Large intestine (tissue), 3 donors: ENCODE results near the gene TBC1D22B. TPM values are rescaled to one million over a fixed set of nuclear protein-coding genes. Genes with fewer than 3 reads are reported as not detected.

ENCODE experiments used
- DNase-seq, 2 donors: peaks; one replicate each; pipeline versions ENCODE4 v3.0.0 to v3.0.0-alpha.2; 2013
- H3K27ac ChIP-seq: one replicate; pipeline ENCODE4 v1.5.1; 2013; ENCODE audit warnings: low read length
- H3K27me3 ChIP-seq: 2 replicates; pipeline ENCODE4 v1.6.1; 2013; ENCODE audit warnings: low read length; ENCODE audit not compliant: control insufficient read depth, insufficient read depth
- H3K36me3 ChIP-seq: 2 replicates; pipeline ENCODE4 v1.6.1; 2013; ENCODE audit warnings: low read length; ENCODE audit not compliant: control insufficient read depth, insufficient read depth
- H3K4me1 ChIP-seq: one replicate; pipeline ENCODE4 v1.6.1; 2013; ENCODE audit warnings: low read length; ENCODE audit not compliant: control insufficient read depth, insufficient read depth
- H3K4me3 ChIP-seq: one replicate; pipeline ENCODE4 v1.5.1; 2013; ENCODE audit warnings: low read length
- H3K9me3 ChIP-seq: one replicate; pipeline ENCODE4 v1.6.1; 2013; ENCODE audit warnings: mild to moderate bottlenecking, low read depth, low read length, moderate library complexity; ENCODE audit not compliant: control insufficient read depth
- WGBS: methylation state at CpG from one replicate; pipeline ENCODE4 v1.1.5; 2013; ENCODE audit warnings: low lambda C conversion rate; ENCODE audit not compliant: insufficient coverage; 5-methylcytosine and 5-hydroxymethylcytosine counted together
- polyA plus RNA-seq: library from polyadenylated mRNA; unstranded; fragments of 120-200 nt; gene quantifications from one replicate; pipeline ENCODE4 v1.2.1, GENCODE V29; 2013

The TBC1D22B gene
- polyA plus RNA-seq, 1 donor = 7.0 TPM

DNA sequence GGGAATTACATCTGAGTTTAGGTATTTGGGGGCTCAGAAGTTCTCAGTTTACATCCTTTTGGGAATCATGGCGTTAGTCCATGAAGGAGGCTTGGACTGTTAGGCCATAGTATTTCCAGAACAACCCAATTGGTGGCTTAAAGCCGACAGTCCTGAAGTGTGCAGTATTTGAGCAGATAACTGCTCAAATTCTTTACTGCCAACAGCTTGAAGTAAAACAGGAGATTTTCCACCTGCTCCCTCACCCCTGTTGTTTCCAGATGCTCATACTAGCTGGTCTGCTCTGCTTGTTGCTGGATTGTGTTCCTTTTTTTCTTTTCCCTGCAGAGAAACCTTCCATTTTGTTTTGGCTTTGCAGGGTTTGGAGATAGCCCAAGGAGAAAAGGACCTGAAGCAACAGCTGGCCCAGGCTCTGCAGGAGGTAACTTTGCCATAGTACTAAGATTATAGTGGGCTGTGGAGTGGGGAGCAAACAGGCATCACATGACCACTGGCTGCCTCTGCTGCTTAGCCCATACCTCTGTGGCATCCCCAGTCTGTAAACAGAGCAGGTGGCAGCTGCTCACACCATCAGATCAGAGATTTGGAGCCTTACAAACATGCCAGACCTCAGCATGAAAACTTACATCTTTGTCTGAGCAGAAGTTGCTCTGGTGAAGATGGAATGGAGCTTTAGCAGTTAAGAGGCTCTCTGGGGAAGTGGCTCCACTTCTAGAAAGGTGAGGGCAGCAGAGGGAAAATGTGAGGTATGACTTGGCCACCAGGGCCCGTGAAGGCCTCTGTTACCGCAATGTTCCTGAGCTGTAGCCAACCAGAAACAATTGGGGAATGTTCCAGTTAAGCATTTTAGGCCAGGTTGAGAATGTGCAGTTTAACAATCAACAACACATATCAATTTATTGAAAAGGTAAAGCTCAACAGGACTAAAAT, 113.8 kb downstream of the TBC1D22B start:
- Histone ChIP-seq H3K27ac (no peak overlapping the region), H3K4me1 (no peaks in the 10 kb centered on the region), H3K27me3 (no peaks in the 10 kb centered on the region), H3K4me3 (no peak overlapping the region), H3K9me3 (no peaks in the 10 kb centered on the region), H3K36me3 (peaks cover 53% of the 10 kb centered on the region)
- no peak for DNase-seq
- 79% methylated on average over 2 of the region's 4 CpGs for WGBS

DNA sequence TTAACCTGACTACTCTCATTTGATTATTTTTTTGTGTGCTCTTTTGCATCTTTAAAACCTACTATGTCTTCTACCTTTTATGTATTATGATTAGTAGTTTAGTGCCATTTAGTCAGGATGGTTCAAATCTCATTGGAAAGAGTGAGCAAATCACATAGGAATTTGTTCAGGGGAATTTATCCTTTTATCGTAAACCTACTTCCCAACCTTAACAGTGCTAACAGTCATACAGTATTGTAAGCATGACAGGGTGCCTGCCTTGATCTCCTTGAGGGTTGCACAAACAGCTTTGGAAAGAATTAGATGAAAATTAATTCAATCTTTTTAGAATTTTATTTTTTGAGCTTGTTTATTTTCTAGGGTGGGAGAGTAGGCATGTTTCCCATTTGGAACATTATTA, 114.5 kb downstream of the TBC1D22B start:
- Histone ChIP-seq H3K9me3 (no peaks in the 10 kb centered on the region), H3K27ac (no peak overlapping the region), H3K4me3 (no peak overlapping the region), H3K4me1 (no peaks in the 10 kb centered on the region), H3K27me3 (no peaks in the 10 kb centered on the region), H3K36me3 (peaks cover 59% of the 10 kb centered on the region)
- 100% methylated on average over 1 of the region's 1 CpG for WGBS
- no peak for DNase-seq

DNA sequence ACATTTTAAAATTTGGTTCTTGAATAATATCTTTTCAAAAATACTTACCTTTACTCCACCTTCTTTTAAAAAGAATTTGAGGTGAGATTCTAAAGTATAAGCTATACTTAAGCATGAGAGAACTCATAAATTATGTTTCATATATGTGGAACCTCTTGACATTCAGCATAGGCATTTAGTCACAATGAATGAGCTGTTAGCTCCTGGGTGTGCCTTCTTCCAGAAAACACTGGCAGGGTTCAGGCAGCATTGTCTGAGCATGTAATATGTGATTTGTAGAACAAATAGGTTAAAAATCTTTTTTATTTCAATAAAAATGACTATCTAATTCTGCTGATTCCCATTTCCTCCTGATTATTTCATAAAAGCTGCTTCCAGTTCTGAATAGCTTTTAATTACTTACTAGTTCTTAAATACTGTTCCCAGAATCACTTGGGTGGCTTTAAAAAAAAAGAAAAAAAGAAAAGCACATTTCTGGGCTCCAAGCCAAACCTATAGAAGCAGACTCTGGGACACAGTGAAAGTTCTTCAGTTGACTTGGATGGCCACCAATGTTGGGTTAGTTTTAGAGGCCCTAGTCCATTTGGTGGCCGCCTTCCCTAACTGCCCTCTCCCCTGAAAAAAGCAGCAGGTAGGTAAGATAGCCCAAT, 116.4 kb downstream of the TBC1D22B start:
- H3K4me1 ChIP-seq = no peaks in the 10 kb centered on the region
- no peak overlapping the region for H3K27ac ChIP-seq
- H3K9me3 ChIP-seq = no peaks in the 10 kb centered on the region
- H3K4me3 ChIP-seq = no peak overlapping the region
- DNase-seq = no peak
- peaks cover 52% of the 10 kb centered on the region for H3K36me3 ChIP-seq
- H3K27me3 ChIP-seq = no peaks in the 10 kb centered on the region
- WGBS = 100% methylated on average over 1 of the region's 1 CpG

DNA sequence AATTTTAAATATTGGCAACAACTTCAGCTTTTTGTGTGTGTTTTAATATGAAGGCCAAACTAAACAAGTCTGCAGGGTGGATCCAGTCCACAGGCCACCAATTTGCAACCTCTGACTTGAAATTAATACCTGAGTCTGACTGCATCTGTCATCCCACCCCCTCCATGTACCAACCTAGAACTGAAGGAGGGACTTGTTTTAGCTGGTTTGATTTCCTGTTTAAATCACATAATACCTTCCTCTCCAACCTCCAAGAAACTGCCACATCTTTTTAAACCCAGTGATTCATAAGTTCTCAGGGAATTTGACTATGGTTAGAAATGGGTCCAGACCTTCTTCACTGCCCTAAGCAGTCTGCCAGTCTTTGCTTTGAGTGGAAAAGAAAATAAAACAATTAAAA, 117.8 kb downstream of the TBC1D22B start:
- DNase-seq = no peak
- H3K36me3 ChIP-seq = peaks cover 44% of the 10 kb centered on the region

DNA sequence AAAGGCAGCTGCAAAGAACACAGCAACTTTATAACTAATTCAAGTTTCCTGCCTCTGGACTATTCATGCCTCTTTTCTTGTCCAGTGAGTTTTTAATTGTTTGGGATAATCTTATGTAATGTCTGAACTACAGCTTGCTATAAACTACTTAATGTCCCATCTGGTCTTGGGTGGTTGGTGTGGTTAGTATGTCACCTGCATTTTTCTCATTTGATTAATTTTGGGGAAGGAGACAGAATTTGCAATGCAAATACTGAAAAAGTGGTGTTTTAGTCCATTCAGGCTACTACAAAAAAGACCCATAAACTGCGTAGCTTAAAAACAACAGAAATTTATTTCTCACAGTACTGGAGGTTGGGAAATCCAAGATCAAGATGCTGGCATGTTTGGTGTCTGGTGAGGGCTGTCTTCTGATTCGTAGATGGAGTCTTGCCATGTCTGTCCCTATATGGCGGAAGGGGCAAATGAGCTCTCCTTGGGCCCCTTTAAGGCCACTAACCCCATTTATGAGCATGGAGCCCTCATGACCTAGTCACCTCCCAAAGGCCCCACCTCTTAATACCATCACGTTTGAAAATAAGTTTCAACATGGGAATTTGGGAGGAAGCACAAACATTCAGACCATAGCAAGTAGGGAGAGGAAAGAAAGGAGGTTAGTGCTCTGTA, 118.6 kb downstream of the TBC1D22B start:
- Histone ChIP-seq H3K36me3 (peaks cover 46% of the 10 kb centered on the region), H3K27me3 (no peaks in the 10 kb centered on the region), H3K4me1 (no peaks in the 10 kb centered on the region), H3K9me3 (no peaks in the 10 kb centered on the region), H3K27ac (no peak overlapping the region), H3K4me3 (no peak overlapping the region)
- 90% methylated on average over 2 of the region's 4 CpGs for WGBS
- DNase-seq = no peak

More for the DNA sequence above, 117.8 kb downstream of the TBC1D22B start:
- Histone ChIP-seq H3K9me3 (no peaks in the 10 kb centered on the region), H3K27ac (no peak overlapping the region), H3K4me1 (no peaks in the 10 kb centered on the region), H3K27me3 (no peaks in the 10 kb centered on the region), H3K4me3 (no peak overlapping the region)

DNA sequence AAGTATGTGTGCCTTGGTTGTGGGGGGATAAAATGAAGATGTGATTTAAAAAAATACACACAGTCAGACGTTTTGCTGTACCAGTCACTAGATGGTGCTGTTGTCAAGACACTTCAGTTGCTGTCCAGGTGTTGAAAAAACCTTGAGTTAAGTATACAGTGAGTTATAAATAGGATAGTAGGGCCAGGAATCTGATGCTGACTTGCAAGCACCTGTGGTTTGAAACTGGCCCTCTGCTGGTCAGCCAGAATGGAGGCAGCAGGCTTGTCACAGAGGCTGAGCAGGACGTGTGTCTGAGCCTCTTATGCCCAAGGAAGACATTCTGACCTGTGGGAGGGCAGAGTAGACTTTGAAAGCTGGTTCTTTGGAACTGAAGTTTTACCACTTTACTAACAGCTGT, 124.0 kb downstream of the TBC1D22B start:
- no peak overlapping the region for H3K27ac ChIP-seq
- H3K9me3 ChIP-seq = no peaks in the 10 kb centered on the region
- peak; percentile 41 to 65 for DNase-seq
- no peak overlapping the region for H3K4me3 ChIP-seq
- H3K4me1 ChIP-seq = no peaks in the 10 kb centered on the region
- H3K27me3 ChIP-seq = no peaks in the 10 kb centered on the region
- peaks cover 29% of the 10 kb centered on the region for H3K36me3 ChIP-seq
- no CpG with 5 or more reads among the region's 2 CpGs for WGBS

Other genes with a start within 250 kb of the TBC1D22B start
- 71.3 TPM for gene PIM1, start 87.6 kb upstream of the TBC1D22B start, polyA plus RNA-seq
- gene TMEM217, start 372 bp downstream of the TBC1D22B start, polyA plus RNA-seq = 1.5 TPM
- gene RNF8, start 96.2 kb downstream of the TBC1D22B start, polyA plus RNA-seq = 15.5 TPM
- gene CMTR1, start 175.4 kb downstream of the TBC1D22B start, polyA plus RNA-seq = 33.1 TPM
- 18.1 TPM for gene CCDC167, start 242.1 kb downstream of the TBC1D22B start, polyA plus RNA-seq